Esophagus muscularis mucosa (tissue), 4 donors: ENCODE data around the gene PNO1. TPM values are rescaled to one million over a fixed set of nuclear protein-coding genes. Genes with fewer than 3 reads are reported as not detected.
"Not testable (repeated sequence)": the region's sequence is repeated elsewhere in the genome, so short reads cannot be mapped to it uniquely, and the experiment has no call there.

ENCODE experiments used
- DNase-seq: peaks from one replicate; pipeline ENCODE4 v3.0.0-alpha.2; 2017; ENCODE audit errors: extremely low spot score
- H3K27ac ChIP-seq, 4 donors: fragments of 200-600 bp; sonication (generic); replicated peaks in 1 of 4; 1 replicate in 3 of 4; 2 replicates in 1 of 4; pipeline ENCODE4 v1.5.1; 2016 to 2019; ENCODE audit warnings: mild to moderate bottlenecking in 1 of 4
- H3K27me3 ChIP-seq, 4 donors: fragments of 200-600 bp; sonication (generic); one replicate each; pipeline versions ENCODE4 v1.5.1 to v1.6.0; 2016 to 2019
- H3K36me3 ChIP-seq, 4 donors: fragments of 200-600 bp; sonication (generic); one replicate each; pipeline ENCODE4 v1.5.1; 2016 to 2019
- H3K4me1 ChIP-seq, 4 donors: fragments of 200-600 bp; sonication (generic); one replicate each; pipeline ENCODE4 v1.5.1; 2016 to 2019
- H3K4me3 ChIP-seq, 4 donors: fragments of 200-600 bp; sonication (generic); 1 replicate in 2 of 4; 2 replicates in 2 of 4; pipeline ENCODE4 v1.5.1; 2016 to 2019; ENCODE audit warnings: mild to moderate bottlenecking in 4 of 4, moderate library complexity in 1 of 4
- H3K9me3 ChIP-seq, 4 donors: fragments of 200-600 bp; sonication (generic); 1 replicate in 3 of 4; 2 replicates in 1 of 4; pipeline ENCODE4 v1.5.1; 2016 to 2019
- EP300 ChIP-seq: sonication (generic); formaldehyde crosslinking; IDR thresholded peaks from one replicate; pipeline ENCODE4 v1.6.1; 2017; ENCODE audit warnings: antibody characterized with exemption
- POLR2A ChIP-seq: fragments of 450-650 bp; IDR thresholded peaks from one replicate; pipeline ENCODE4 v1.6.1; 2017; ENCODE audit warnings: antibody characterized with exemption, moderate library complexity, mild to moderate bottlenecking, low read depth
- POLR2AphosphoS5 ChIP-seq, 2 donors: sonication (generic); formaldehyde crosslinking; IDR thresholded peaks; one replicate each; pipeline ENCODE4 v1.6.1; 2017; ENCODE audit warnings: antibody characterized with exemption in 2 of 2
- WGBS: methylation state at CpG from one replicate; pipeline ENCODE4 v1.1.5; 2018; 5-methylcytosine and 5-hydroxymethylcytosine counted together
- intact Hi-C: fragments of 100-400 bp; cut with DNase I; formaldehyde crosslinking; loops from one replicate; pipeline ENCODE4 v1.15.1; 2023
- total RNA-seq, 4 donors: library from RNA; depleted of rRNA; stranded (reverse); fragments of >200 nt; gene quantifications; one replicate each; pipeline versions ENCODE4 v1.1.0 to v1.2.1, GENCODE V29; 2016
- TF ChIP-seq, protein P1 (sequence below), 3 experiments: fragments of 200-600 bp in 2 of 3; fragments of 450-650 bp in 1 of 3; sonication (generic) in 2 of 3; IDR thresholded peaks; one replicate each; pipeline ENCODE4 v1.5.1; 2017 to 2019; ENCODE audit warnings: antibody characterized with exemption in 3 of 3, mild to moderate bottlenecking in 2 of 3, moderate library complexity in 1 of 3

The PNO1 gene
- 10 to 100 TPM; 16.6 to 27.3 (median 22.2) TPM for total RNA-seq

- TF ChIP-seq POLR2AphosphoS5 (IDR thresholded peaks at IDR 0.05): peak; percentile 77 to 84
- TF ChIP-seq EP300: no peak
- TF ChIP-seq, protein P1, sequence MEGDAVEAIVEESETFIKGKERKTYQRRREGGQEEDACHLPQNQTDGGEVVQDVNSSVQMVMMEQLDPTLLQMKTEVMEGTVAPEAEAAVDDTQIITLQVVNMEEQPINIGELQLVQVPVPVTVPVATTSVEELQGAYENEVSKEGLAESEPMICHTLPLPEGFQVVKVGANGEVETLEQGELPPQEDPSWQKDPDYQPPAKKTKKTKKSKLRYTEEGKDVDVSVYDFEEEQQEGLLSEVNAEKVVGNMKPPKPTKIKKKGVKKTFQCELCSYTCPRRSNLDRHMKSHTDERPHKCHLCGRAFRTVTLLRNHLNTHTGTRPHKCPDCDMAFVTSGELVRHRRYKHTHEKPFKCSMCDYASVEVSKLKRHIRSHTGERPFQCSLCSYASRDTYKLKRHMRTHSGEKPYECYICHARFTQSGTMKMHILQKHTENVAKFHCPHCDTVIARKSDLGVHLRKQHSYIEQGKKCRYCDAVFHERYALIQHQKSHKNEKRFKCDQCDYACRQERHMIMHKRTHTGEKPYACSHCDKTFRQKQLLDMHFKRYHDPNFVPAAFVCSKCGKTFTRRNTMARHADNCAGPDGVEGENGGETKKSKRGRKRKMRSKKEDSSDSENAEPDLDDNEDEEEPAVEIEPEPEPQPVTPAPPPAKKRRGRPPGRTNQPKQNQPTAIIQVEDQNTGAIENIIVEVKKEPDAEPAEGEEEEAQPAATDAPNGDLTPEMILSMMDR (IDR thresholded peaks at IDR 0.05): peak in 1 of 3 experiments; percentile 21
- no peak for TF ChIP-seq POLR2A
- DNase-seq: peak; percentile 99
- H3K36me3 ChIP-seq: peaks cover 8 to 32% (median 19%) of the 10 kb centered on the region in 4 donors
- peak within 1 kb of the TSS; percentile 83 to 98 (median 92) for H3K4me3 ChIP-seq
- under 1% methylated on average over 39 of the region's 44 CpGs for WGBS
- peak within 1 kb of the TSS; percentile 83 to 94 (median 88) for H3K27ac ChIP-seq
- no peaks in the 10 kb centered on the region for H3K9me3 ChIP-seq
- peaks cover 27 to 47% (median 38%) of the 10 kb centered on the region in 4 donors for H3K4me1 ChIP-seq
- intact Hi-C loops: loop anchor here (2.0 kb wide), 1 partner anchor 95 kb away; the partner anchor contains the start of gene PPP3R1
- no peaks in the 10 kb centered on the region for H3K27me3 ChIP-seq
Observed at GRCh38 chr2:68157402-68158133, at the start of gene PNO1. PNO1 (plus strand) TSS chr2:68157888; CDS start chr2:68157935, 47 bp downstream.

GRCh38 chr2:68108120-68108519 is 49.6 kb upstream of the PNO1 start:
- WGBS: 90% methylated on average over 3 of the region's 3 CpGs
- intact Hi-C loops: no loop called here

GRCh38 chr2:68110102-68110501 is 47.6 kb upstream of the PNO1 start:
- Histone ChIP-seq H3K27me3 (no peaks in the 10 kb centered on the region), H3K9me3 (peaks cover 0 to 7% (median 2%) of the 10 kb centered on the region in 4 donors), H3K36me3 (no peaks in the 10 kb centered on the region), H3K27ac (no peak overlapping the region), H3K4me1 (no peaks in the 10 kb centered on the region), H3K4me3 (no peak overlapping the region)
- DNase-seq: no peak
- intact Hi-C loops: no loop called here
- WGBS: 79% methylated on average over 3 of the region's 3 CpGs
- TF ChIP-seq, protein P1 (IDR thresholded peaks at IDR 0.05): no peak
- TF ChIP-seq POLR2AphosphoS5 (IDR thresholded peaks at IDR 0.05) (no peak), EP300 (no peak), POLR2A (no peak)

More at GRCh38 chr2:68108120-68108519, 49.6 kb upstream of the PNO1 start:
- Histone ChIP-seq H3K4me3 (no peak overlapping the region), H3K27ac (no peak overlapping the region), H3K9me3 (peaks cover 0 to 7% (median 2%) of the 10 kb centered on the region in 4 donors), H3K4me1 (no peaks in the 10 kb centered on the region), H3K36me3 (no peaks in the 10 kb centered on the region), H3K27me3 (no peaks in the 10 kb centered on the region)
- no peak for DNase-seq
- TF ChIP-seq POLR2A (no peak), POLR2AphosphoS5 (IDR thresholded peaks at IDR 0.05) (no peak), EP300 (no peak)
- TF ChIP-seq, protein P1 (IDR thresholded peaks at IDR 0.05): no peak

DNA sequence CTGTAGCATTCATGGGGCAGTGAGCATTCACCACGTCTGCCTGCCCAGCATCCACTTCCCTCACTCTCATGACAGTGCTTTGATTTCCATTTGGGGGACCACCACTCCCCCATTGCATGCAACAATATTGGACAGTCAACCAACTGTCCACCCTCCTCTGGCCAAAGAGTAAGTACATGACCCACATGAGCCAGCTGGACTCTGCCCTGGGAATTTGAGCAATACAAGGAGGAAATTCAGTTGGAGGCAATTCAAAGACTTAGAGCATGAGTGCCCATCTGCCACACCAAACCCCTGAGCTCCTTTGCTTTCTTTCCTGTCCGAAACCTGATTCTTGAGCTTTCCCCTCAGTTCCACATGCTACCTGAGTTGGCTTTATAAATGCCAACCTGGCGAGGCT is 41.7 kb upstream of the PNO1 start:
- TF ChIP-seq EP300 (no peak), POLR2A (no peak), POLR2AphosphoS5 (IDR thresholded peaks at IDR 0.05) (no peak)
- TF ChIP-seq, protein P1 (IDR thresholded peaks at IDR 0.05): no peak
- WGBS: 74% methylated on average over 3 of the region's 3 CpGs
- no peaks in the 10 kb centered on the region for H3K9me3 ChIP-seq

DNA sequence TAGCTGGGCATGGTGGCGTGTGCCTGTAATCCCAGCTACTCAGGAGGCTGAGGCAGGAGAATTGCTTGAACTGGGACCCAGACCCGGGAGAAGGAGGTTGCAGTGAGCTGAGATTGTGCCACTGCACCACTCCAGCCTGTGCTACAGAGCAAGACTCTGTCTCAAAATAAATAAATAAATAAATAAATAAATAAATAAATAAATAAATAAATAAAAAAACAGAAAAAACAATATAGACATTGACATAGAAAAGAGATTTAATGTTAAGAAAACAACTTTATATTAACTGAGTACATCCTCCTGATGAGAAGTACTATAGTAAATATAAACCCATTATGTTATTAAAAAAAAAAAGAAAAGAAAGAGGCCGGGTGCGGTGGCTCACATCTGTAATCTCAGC is 39.8 kb upstream of the PNO1 start:
- DNase-seq, H3K27me3 ChIP-seq, H3K36me3 ChIP-seq, H3K27ac ChIP-seq, H3K4me3 ChIP-seq, H3K4me1 ChIP-seq, intact Hi-C loops, H3K9me3 ChIP-seq: not testable (repeated sequence)
- 96% methylated on average over 4 of the region's 4 CpGs for WGBS

More for the DNA sequence above, 41.7 kb upstream of the PNO1 start:
- no peak overlapping the region for H3K27ac ChIP-seq
- H3K27me3 ChIP-seq: no peaks in the 10 kb centered on the region
- no peaks in the 10 kb centered on the region for H3K4me1 ChIP-seq
- no peak overlapping the region for H3K4me3 ChIP-seq
- intact Hi-C loops: no loop called here
- H3K36me3 ChIP-seq: no peaks in the 10 kb centered on the region
- DNase-seq: no peak
